SU-DHL-6 (cell line): ENCODE results near the gene TBC1D22A.

Experiments
- H2AFZ ChIP-seq: fragments of 200-600 bp; sonication (generic); 2 replicates; pipeline ENCODE4 v1.6.1; 2014; ENCODE audit warnings: low read depth, mild to moderate bottlenecking, moderate library complexity, mixed read lengths, antibody characterized with exemption, low read length; ENCODE audit not compliant: severe bottlenecking
- H3F3A ChIP-seq: fragments of 200-600 bp; shearing (Covaris generic); 2 replicates; pipeline ENCODE4 v1.6.0; 2016; ENCODE audit warnings: antibody characterized with exemption, mild to moderate bottlenecking; ENCODE audit not compliant: insufficient read depth
- H3K27ac ChIP-seq: fragments of 200-600 bp; sonication (generic); 2 replicates; pipeline ENCODE4 v1.5.1; 2016; ENCODE audit warnings: low read depth, mild to moderate bottlenecking, low read length, moderate library complexity, mixed read lengths
- H3K27me3 ChIP-seq: fragments of 200-600 bp; sonication (generic), shearing (Covaris generic); 2 replicates; pipeline ENCODE4 v1.6.0; 2014; ENCODE audit warnings: mild to moderate bottlenecking, low read length
- H3K36me3 ChIP-seq: fragments of 200-600 bp; sonication (generic); 2 replicates; pipeline ENCODE4 v1.6.1; 2014; ENCODE audit warnings: mild to moderate bottlenecking, low read length, mixed read lengths
- H3K4me2 ChIP-seq: fragments of 300-600, 200-600 bp; shearing (Covaris generic), sonication (generic); 2 replicates; pipeline ENCODE4 v1.6.0; 2014; ENCODE audit warnings: low read length, low read depth, mild to moderate bottlenecking; ENCODE audit not compliant: poor library complexity, severe bottlenecking
- H3K4me3 ChIP-seq: fragments of 200-600 bp; sonication (generic); 2 replicates; pipeline ENCODE4 v1.5.1; 2014; ENCODE audit warnings: antibody characterized with exemption, low read length, mild to moderate bottlenecking, mixed read lengths; ENCODE audit not compliant: insufficient read depth, poor library complexity, severe bottlenecking
- H3K79me2 ChIP-seq: fragments of 200-600 bp; sonication (generic); 2 replicates; pipeline ENCODE4 v1.6.1; 2014; ENCODE audit warnings: mild to moderate bottlenecking, low read length, moderate library complexity; ENCODE audit not compliant: insufficient read depth
- H3K9ac ChIP-seq: fragments of 200-600 bp; sonication (generic); 2 replicates; pipeline ENCODE4 v1.7.0; 2014; ENCODE audit warnings: mild to moderate bottlenecking, low read length
- H3K9me2 ChIP-seq: fragments of 200-600 bp; sonication (generic); replicated peaks from 2 replicates; pipeline ENCODE4 v1.6.1; 2014; ENCODE audit warnings: low read length; ENCODE audit not compliant: insufficient read depth
- H3K9me3 ChIP-seq: fragments of 200-600 bp; sonication (generic); 2 replicates; pipeline ENCODE4 v1.6.1; 2014; ENCODE audit warnings: low read length, mixed read lengths; ENCODE audit not compliant: insufficient read depth
- H4K20me1 ChIP-seq: fragments of 200-600 bp; sonication (generic); 2 replicates; pipeline ENCODE4 v1.6.1; 2014; ENCODE audit warnings: low read depth, mild to moderate bottlenecking, antibody characterized with exemption, low read length, moderate library complexity, mixed read lengths
- EZH2phosphoT487 ChIP-seq: fragments of 200-600 bp; sonication (generic), shearing (Covaris generic); conservative IDR thresholded peaks from 2 replicates; pipeline ENCODE4 v1.6.1; 2018; ENCODE audit warnings: mild to moderate bottlenecking, antibody characterized with exemption, low read length, moderate library complexity, mixed read lengths
- TF ChIP-seq, protein P1 (sequence below): fragments of 200-600 bp; sonication (generic); IDR thresholded peaks from one replicate; pipeline ENCODE4 v1.5.1; 2017; ENCODE audit warnings: antibody characterized with exemption, mild to moderate bottlenecking, low read length, moderate library complexity; ENCODE audit not compliant: insufficient read depth, poor library complexity, severe bottlenecking

The TBC1D22A gene

DNA sequence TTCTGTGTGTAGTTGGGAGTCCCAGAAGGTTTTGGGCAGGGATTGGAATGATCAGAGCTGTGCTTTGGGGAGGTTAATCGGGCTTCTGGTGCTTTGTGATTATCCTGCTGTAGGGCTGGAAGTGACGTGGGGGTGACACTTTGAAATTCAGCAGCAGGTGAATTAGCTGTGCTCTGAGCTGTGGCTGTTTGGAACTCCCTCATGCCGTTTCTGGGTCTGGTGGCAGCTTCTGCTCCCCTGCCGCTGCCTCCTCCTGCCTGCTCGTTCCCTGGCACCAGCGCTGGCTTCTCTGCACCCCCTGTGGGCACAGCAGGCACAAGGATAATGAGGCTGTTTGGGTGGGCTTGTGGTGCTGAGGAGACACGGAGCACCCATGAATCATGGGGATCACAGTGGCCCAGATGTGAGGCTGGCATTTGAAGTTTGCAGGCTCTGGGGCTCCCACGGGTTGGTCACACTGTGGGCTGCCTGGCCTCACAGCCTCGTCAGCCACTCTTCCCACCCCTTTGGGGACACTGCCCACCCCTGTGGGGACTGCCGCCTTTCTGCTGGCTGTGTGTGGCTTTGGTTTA lies 49.7 kb downstream of the TBC1D22A start:
- Histone ChIP-seq H3K36me3 (peaks cover 8% of the 10 kb centered on the region; the same call in 1 of the 2 replicates), H3K9ac (no peak overlapping the region), H3F3A (0 out of 2 replicates have a peak, but pooled peaks cover 3% of the 10 kb centered on the region), H3K4me3 (no peak overlapping the region), H2AFZ (no peak overlapping the region), H3K27me3 (no peaks in the 10 kb centered on the region), H3K4me2 (no peak overlapping the region), H4K20me1 (peaks cover 9% of the 10 kb centered on the region; the same call in 1 of the 2 replicates), H3K79me2 (peaks cover 78% of the 10 kb centered on the region), H3K9me3 (no peaks in the 10 kb centered on the region), H3K27ac (no peak overlapping the region), H3K9me2 (no peaks in the 10 kb centered on the region)
- TF ChIP-seq EZH2phosphoT487, result no peak
- TF ChIP-seq, protein P1, sequence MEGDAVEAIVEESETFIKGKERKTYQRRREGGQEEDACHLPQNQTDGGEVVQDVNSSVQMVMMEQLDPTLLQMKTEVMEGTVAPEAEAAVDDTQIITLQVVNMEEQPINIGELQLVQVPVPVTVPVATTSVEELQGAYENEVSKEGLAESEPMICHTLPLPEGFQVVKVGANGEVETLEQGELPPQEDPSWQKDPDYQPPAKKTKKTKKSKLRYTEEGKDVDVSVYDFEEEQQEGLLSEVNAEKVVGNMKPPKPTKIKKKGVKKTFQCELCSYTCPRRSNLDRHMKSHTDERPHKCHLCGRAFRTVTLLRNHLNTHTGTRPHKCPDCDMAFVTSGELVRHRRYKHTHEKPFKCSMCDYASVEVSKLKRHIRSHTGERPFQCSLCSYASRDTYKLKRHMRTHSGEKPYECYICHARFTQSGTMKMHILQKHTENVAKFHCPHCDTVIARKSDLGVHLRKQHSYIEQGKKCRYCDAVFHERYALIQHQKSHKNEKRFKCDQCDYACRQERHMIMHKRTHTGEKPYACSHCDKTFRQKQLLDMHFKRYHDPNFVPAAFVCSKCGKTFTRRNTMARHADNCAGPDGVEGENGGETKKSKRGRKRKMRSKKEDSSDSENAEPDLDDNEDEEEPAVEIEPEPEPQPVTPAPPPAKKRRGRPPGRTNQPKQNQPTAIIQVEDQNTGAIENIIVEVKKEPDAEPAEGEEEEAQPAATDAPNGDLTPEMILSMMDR, result no peak

DNA sequence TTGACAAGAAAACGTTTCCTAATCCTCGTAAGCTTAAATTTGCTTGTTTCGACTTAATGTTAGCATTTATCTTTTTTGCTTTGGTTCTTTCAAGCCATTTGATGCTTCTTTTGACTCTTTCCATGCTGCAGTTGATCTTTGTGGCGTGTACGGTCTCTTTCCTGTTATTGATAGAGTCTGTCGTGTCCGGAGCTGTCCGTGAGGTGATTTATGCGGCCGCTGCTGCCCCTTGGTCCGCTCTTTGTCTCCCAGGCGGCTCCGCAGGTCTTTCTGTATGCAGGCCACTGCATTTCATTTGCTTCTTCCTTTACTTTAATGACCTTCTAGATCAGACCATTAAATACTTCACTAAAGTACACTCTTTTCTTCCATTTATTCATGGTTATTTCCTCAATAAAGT lies 50.3 kb downstream of the TBC1D22A start:
- H3K27ac ChIP-seq, result no peak overlapping the region
- no peak overlapping the region for H3K4me3 ChIP-seq
- no peaks in the 10 kb centered on the region for H3K9me2 ChIP-seq
- H3K4me2 ChIP-seq, result no peak overlapping the region
- H4K20me1 ChIP-seq, result peaks cover 9% of the 10 kb centered on the region; the same call in 1 of the 2 replicates
- no peaks in the 10 kb centered on the region for H3K27me3 ChIP-seq
- peaks cover 78% of the 10 kb centered on the region for H3K79me2 ChIP-seq
- H3K9me3 ChIP-seq, result no peaks in the 10 kb centered on the region
- 0 out of 2 replicates have a peak, but pooled peaks cover 3% of the 10 kb centered on the region for H3F3A ChIP-seq
- H3K36me3 ChIP-seq, result peaks cover 8% of the 10 kb centered on the region; the same call in 1 of the 2 replicates
- H3K9ac ChIP-seq, result no peak overlapping the region
- TF ChIP-seq EZH2phosphoT487, result no peak
- TF ChIP-seq, protein P1, result no peak
- no peak overlapping the region for H2AFZ ChIP-seq

DNA sequence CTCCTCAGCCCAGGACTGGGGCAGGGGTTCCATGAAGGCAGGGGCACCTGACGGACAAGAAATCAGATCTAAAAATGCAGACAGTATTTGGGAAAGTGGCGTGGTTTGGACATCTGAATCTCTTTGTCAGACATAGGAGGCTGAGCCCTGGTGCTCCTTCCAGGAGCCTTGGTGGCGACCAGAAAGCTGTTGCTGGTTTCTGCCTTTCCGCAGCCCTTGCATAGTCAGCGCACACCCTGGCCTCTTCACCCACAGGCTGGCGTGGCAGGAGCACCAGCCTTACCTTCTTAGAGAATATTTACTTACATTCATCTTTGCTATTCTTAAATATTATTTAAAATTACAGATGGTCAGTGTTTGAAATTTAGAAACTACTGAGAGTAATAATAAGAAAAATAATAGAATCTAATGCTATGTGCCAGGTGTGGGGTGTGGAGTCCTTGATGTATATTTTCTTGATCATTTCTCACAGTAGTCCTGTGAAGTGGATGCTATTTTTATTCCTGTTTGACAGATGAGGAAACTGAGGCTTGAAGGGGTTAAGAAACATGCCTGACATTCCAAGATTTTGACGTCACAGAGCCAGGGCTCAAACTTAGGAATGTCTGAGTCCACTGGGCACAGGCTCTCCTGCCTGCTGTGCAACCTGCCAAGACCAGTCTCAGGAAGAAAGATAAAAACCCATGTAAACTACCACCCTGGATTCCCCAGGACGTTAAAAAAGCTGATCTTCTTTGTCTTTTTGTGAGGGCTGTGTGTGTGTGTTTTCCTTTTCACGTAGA lies 51.6 kb downstream of the TBC1D22A start:
- Histone ChIP-seq H3K27ac (no peak overlapping the region), H2AFZ (no peak overlapping the region), H3K9me3 (no peaks in the 10 kb centered on the region), H3K36me3 (peaks cover 8% of the 10 kb centered on the region; the same call in 1 of the 2 replicates), H3K27me3 (no peaks in the 10 kb centered on the region), H3K9me2 (no peaks in the 10 kb centered on the region), H4K20me1 (peaks cover 9% of the 10 kb centered on the region; the same call in 1 of the 2 replicates), H3K4me2 (no peak overlapping the region), H3K79me2 (peaks cover 88% of the 10 kb centered on the region), H3K9ac (no peak overlapping the region), H3K4me3 (no peak overlapping the region), H3F3A (0 out of 2 replicates have a peak, but pooled peaks cover 3% of the 10 kb centered on the region)
- TF ChIP-seq EZH2phosphoT487, result no peak
- TF ChIP-seq, protein P1, result no peak
